PC-3 (cell line): ENCODE measurements around the gene TNNT1.

Source experiments
- EZH2 ChIP-seq: fragments of 300-600 bp; sonication (generic); IDR thresholded peaks from one replicate; pipeline ENCODE4 v1.6.1; 2017; ENCODE audit warnings: antibody characterized with exemption, mild to moderate bottlenecking, low read length; ENCODE audit not compliant: unreplicated experiment
- TF ChIP-seq, protein P1 (sequence below): fragments of 300-600 bp; sonication (generic); conservative IDR thresholded peaks from 2 replicates; pipeline ENCODE4 v1.5.1; 2017; ENCODE audit warnings: antibody characterized with exemption, low read depth, mild to moderate bottlenecking, low read length

DNA sequence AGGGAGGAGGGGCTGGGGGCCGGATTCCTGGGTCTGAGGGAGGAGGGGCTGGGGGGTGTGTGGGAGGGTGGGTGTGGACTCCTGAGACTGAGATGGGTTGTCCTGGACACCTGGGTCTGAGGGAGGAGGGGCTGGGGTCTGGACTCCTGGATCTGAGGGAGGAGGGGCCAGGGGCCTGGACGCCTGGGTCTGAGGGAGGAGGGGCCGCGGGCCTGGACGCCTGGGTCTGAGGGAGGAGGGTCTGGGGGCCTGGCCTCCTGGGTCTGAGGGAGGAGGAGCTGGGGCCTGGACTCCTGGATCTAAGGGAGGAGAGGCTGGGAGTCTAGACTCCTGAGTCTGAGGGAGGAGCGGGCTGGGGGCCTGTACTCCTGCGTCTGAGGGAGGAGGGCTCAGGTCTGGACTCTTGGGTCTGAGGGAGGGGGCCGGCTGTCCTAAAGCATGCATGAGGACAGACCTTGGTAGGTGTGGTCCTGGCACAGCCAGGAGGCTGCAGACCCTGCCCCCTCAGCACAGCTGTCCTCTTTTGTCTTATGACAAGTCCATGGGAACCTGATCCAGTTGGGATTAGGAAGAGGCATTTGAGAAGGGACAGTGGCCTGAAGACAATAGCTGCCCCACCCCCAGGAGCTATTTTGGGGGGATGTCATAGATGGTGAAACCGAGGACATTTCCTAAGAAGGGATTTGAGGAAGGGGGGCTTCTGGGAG lies 1.3 kb downstream of the TNNT1 start:
- TF ChIP-seq, protein P1, sequence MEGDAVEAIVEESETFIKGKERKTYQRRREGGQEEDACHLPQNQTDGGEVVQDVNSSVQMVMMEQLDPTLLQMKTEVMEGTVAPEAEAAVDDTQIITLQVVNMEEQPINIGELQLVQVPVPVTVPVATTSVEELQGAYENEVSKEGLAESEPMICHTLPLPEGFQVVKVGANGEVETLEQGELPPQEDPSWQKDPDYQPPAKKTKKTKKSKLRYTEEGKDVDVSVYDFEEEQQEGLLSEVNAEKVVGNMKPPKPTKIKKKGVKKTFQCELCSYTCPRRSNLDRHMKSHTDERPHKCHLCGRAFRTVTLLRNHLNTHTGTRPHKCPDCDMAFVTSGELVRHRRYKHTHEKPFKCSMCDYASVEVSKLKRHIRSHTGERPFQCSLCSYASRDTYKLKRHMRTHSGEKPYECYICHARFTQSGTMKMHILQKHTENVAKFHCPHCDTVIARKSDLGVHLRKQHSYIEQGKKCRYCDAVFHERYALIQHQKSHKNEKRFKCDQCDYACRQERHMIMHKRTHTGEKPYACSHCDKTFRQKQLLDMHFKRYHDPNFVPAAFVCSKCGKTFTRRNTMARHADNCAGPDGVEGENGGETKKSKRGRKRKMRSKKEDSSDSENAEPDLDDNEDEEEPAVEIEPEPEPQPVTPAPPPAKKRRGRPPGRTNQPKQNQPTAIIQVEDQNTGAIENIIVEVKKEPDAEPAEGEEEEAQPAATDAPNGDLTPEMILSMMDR: no peak
- no peak for TF ChIP-seq EZH2
